Keratinocyte (primary cell): ENCODE results near the gene AMDHD2. TPM values are rescaled to one million over a fixed set of nuclear protein-coding genes. Genes with fewer than 3 reads are reported as not detected.

Source experiments
- DNase-seq: peaks from one replicate; pipeline ENCODE4 v3.0.0-alpha.2; 2011; ENCODE audit warnings: low read depth, missing footprints, low spot score
- FAIRE-seq: peaks from 2 replicates; lab custom pipeline; 2011; peaks lifted over from hg19 to GRCh38; lab: Jason Lieb, UNC
- H2AFZ ChIP-seq: 2 replicates; pipeline ENCODE4 v1.6.0; 2012; ENCODE audit warnings: low read length, control low read depth, inconsistent platforms; ENCODE audit not compliant: control insufficient read depth
- H3K27ac ChIP-seq: 2 replicates; pipeline ENCODE4 v1.5.1; 2011; ENCODE audit warnings: low read length; ENCODE audit not compliant: control insufficient read depth, insufficient read depth
- H3K27me3 ChIP-seq: 3 replicates; pipeline ENCODE4 v1.6.0; 2011; ENCODE audit warnings: low read length; ENCODE audit not compliant: control insufficient read depth, insufficient read depth; ENCODE audit errors: extremely low read depth
- H3K36me3 ChIP-seq, 2 experiments: 2 replicates in 1 of 2; 3 replicates in 1 of 2; pipeline ENCODE4 v1.5.1; 2011; ENCODE audit warnings: low read length in 2 of 2, mild to moderate bottlenecking in 1 of 2; ENCODE audit not compliant: control insufficient read depth in 2 of 2, insufficient read depth in 2 of 2; ENCODE audit errors: extremely low read depth in 1 of 2
- H3K4me1 ChIP-seq: 3 replicates; pipeline ENCODE4 v1.5.1; 2011; ENCODE audit warnings: low read length; ENCODE audit not compliant: control insufficient read depth, insufficient read depth; ENCODE audit errors: extremely low read depth
- H3K4me2 ChIP-seq: 3 replicates; pipeline ENCODE4 v1.6.0; 2011; ENCODE audit warnings: low read depth, low read length; ENCODE audit not compliant: control insufficient read depth, insufficient read depth; ENCODE audit errors: extremely low read depth
- H3K4me3 ChIP-seq, 3 experiments: fragments of 200-600 bp in 1 of 3; sonication (generic) in 1 of 3; 2 replicates in 2 of 3; 3 replicates in 1 of 3; pipeline ENCODE4 v1.5.1; 2011 to 2016; ENCODE audit warnings: low read length in 3 of 3, mild to moderate bottlenecking in 3 of 3, control low read depth in 2 of 3, inconsistent platforms in 1 of 3, low read depth in 1 of 3, mixed read lengths in 1 of 3, mixed run types in 1 of 3, moderate library complexity in 1 of 3; ENCODE audit not compliant: control insufficient read depth in 2 of 3, insufficient read depth in 2 of 3; ENCODE audit errors: extremely low read depth in 1 of 3
- H3K79me2 ChIP-seq: 2 replicates; pipeline ENCODE4 v1.6.0; 2012; ENCODE audit warnings: low read length; ENCODE audit not compliant: control insufficient read depth, insufficient read depth
- H3K9ac ChIP-seq: 3 replicates; pipeline ENCODE4 v1.6.0; 2011; ENCODE audit warnings: low read length; ENCODE audit not compliant: control insufficient read depth, insufficient read depth; ENCODE audit errors: extremely low read depth
- H3K9me1 ChIP-seq: 3 replicates; pipeline ENCODE4 v1.6.0; 2011; ENCODE audit warnings: low read length; ENCODE audit not compliant: control insufficient read depth, insufficient read depth; ENCODE audit errors: extremely low read depth
- H3K9me3 ChIP-seq: 2 replicates; pipeline ENCODE4 v1.5.1; 2012; ENCODE audit warnings: low read depth, low read length; ENCODE audit not compliant: control insufficient read depth
- H4K20me1 ChIP-seq: 3 replicates; pipeline ENCODE4 v1.6.0; 2011; ENCODE audit warnings: low read length; ENCODE audit not compliant: control insufficient read depth, insufficient read depth; ENCODE audit errors: extremely low read depth
- CTCF ChIP-seq, 3 experiments: IDR thresholded peaks in 1 of 3; conservative IDR thresholded peaks in 1 of 3; optimal IDR thresholded peaks in 1 of 3; 2 replicates in 2 of 3; 3 replicates in 1 of 3; pipeline versions ENCODE3 to v1.5.1; 2011; ENCODE audit warnings: low read length in 3 of 3, mild to moderate bottlenecking in 3 of 3, moderate library complexity in 2 of 3, control low read depth in 1 of 3, inconsistent platforms in 1 of 3; ENCODE audit not compliant: insufficient read depth in 2 of 3; ENCODE audit errors: extremely low read depth in 1 of 3
- EZH2 ChIP-seq: IDR thresholded peaks from one replicate; pipeline ENCODE4 v1.6.1; 2012; ENCODE audit warnings: inconsistent platforms, mild to moderate bottlenecking, low read length, moderate library complexity
- dilution Hi-C: fragments of 300-500 bp; cut with MboI; formaldehyde crosslinking; loops from one replicate; pipeline ENCODE4 v1.7.0; 2020; ENCODE audit warnings: low sequenced_read_pairs; ENCODE audit not compliant: extremely low pct_ligation_motif_present
- polyA plus RNA-seq, 5 experiments: library from polyadenylated mRNA; depleted of rRNA in 3 of 5; stranded (reverse) in 3 of 5; stranded (forward) in 1 of 5; unstranded in 1 of 5; fragments of >200 nt; gene quantifications; 1 replicate in 1 of 5; 2 replicates in 3 of 5; 3 replicates in 1 of 5; pipeline versions ENCODE4 v1.2.1 to v1.2.3, GENCODE V29; 2011 to 2012; ENCODE audit warnings: missing spikeins in 2 of 5, low read depth in 1 of 5, low replicate concordance in 1 of 5

AMDHD2 gene
- polyA plus RNA-seq, 1 donor (not counting 4 experiments of a cell fraction or from before 2014, with no cell fraction given), result 8.9 TPM

GRCh38 chr16:2500918-2501750 is 19.0 kb upstream of the AMDHD2 start:
- dilution Hi-C loops, result no loop called here
- no peak for DNase-seq
- peaks cover 0 to 11% of the 10 kb centered on the region in 2 experiments for H3K36me3 ChIP-seq

GRCh38 chr16:2501946-2502895 is 17.9 kb upstream of the AMDHD2 start:
- Histone ChIP-seq H2AFZ (no peak overlapping the region), H3K9ac (no peak overlapping the region), H3K4me2 (no peak overlapping the region), H3K9me1 (no peaks in the 10 kb centered on the region), H4K20me1 (peaks cover 3% of the 10 kb centered on the region), H3K4me1 (peaks cover 11% of the 10 kb centered on the region), H3K27me3 (no peaks in the 10 kb centered on the region), H3K79me2 (no peaks in the 10 kb centered on the region), H3K4me3 (no peak overlapping the region), H3K9me3 (no peaks in the 10 kb centered on the region), H3K36me3 (no peaks in the 10 kb centered on the region), H3K27ac (no peak overlapping the region)
- no peak for DNase-seq
- FAIRE-seq, result no peak
- TF ChIP-seq CTCF (optimal IDR thresholded peaks at IDR 0.05 in 1 of 3, IDR thresholded peaks at IDR 0.05 in 1 of 3, conservative IDR thresholded peaks at IDR 0.05 in 1 of 3; ENCODE audit: extremely low read depth in 1 of 3, insufficient read depth in 2 of 3, low read length in 3 of 3) (no peak), EZH2 (no peak)
- dilution Hi-C loops, result no loop called here

More at GRCh38 chr16:2500918-2501750, 19.0 kb upstream of the AMDHD2 start:
- Histone ChIP-seq H2AFZ (no peak overlapping the region), H3K4me3 (no peak overlapping the region), H3K79me2 (no peaks in the 10 kb centered on the region), H3K4me1 (peaks cover 15% of the 10 kb centered on the region), H3K27ac (no peak overlapping the region), H3K9me3 (no peaks in the 10 kb centered on the region), H4K20me1 (peaks cover 3% of the 10 kb centered on the region), H3K27me3 (no peaks in the 10 kb centered on the region), H3K9ac (no peak overlapping the region), H3K9me1 (no peaks in the 10 kb centered on the region), H3K4me2 (no peak overlapping the region)
- TF ChIP-seq EZH2 (no peak), CTCF (optimal IDR thresholded peaks at IDR 0.05 in 1 of 3, IDR thresholded peaks at IDR 0.05 in 1 of 3, conservative IDR thresholded peaks at IDR 0.05 in 1 of 3; ENCODE audit: extremely low read depth in 1 of 3, insufficient read depth in 2 of 3, low read length in 3 of 3) (peak; percentile 86 to 100 (median 99))
- no peak for FAIRE-seq
